A673 (cell line): Measurements from ENCODE around the gene CPEB4. TPM values are rescaled to one million over a fixed set of nuclear protein-coding genes. Genes with fewer than 3 reads are reported as not detected.

Source experiments
- BruUV-seq: library from RNA; stranded (reverse); fragments of 400-500 nt; replicated peaks from 2 replicates; lab custom pipeline; 2021; lab: Mats Ljungman, UMichigan
- CTCF ChIA-PET: fragments of 300-600 bp; sonication (Branson Sonifier 250); formaldehyde crosslinking; loops from one replicate; lab custom pipeline; 2022; ENCODE audit warnings: antibody characterized with exemption; lab: Charles Lee
- POLR2A ChIA-PET: fragments of 300-600 bp; sonication (Branson Sonifier 250); formaldehyde crosslinking; loops from one replicate; lab custom pipeline; 2022; ENCODE audit warnings: antibody characterized with exemption; ENCODE audit not compliant: low non-redundant PET; lab: Charles Lee
- DNase-seq: peaks from one replicate; pipeline ENCODE4 v3.0.0-alpha.2; 2015; ENCODE audit warnings: low spot score
- H3K27ac ChIP-seq: fragments of 200-600 bp; sonication (generic); 2 replicates; pipeline ENCODE4 v1.5.1; 2016; ENCODE audit warnings: mixed run types, low read depth, mild to moderate bottlenecking, mixed read lengths, antibody characterized with exemption, low read length; ENCODE audit not compliant: poor library complexity, severe bottlenecking
- H3K27me3 ChIP-seq: fragments of 200-600 bp; sonication (generic); replicated peaks from 2 replicates; pipeline ENCODE4 v1.6.1; 2017; ENCODE audit warnings: mixed run types, low read depth, mild to moderate bottlenecking, mixed read lengths, antibody characterized with exemption, low read length; ENCODE audit not compliant: insufficient read depth, poor library complexity
- H3K36me3 ChIP-seq: fragments of 200-600 bp; sonication (generic); 2 replicates; pipeline ENCODE4 v1.6.1; 2016; ENCODE audit warnings: mixed run types, mild to moderate bottlenecking, mixed read lengths, antibody characterized with exemption, low read length; ENCODE audit not compliant: insufficient read depth, poor library complexity, severe bottlenecking
- H3K4me1 ChIP-seq: fragments of 200-600 bp; sonication (generic); 2 replicates; pipeline ENCODE4 v1.6.1; 2017; ENCODE audit warnings: mixed run types, mild to moderate bottlenecking, mixed read lengths, antibody characterized with exemption, low read length; ENCODE audit not compliant: insufficient read depth, poor library complexity, severe bottlenecking
- H3K4me3 ChIP-seq: fragments of 200-600 bp; sonication (generic); 2 replicates; pipeline ENCODE4 v1.5.1; 2016; ENCODE audit warnings: low read depth, mixed run types, mild to moderate bottlenecking, mixed read lengths, low read length; ENCODE audit not compliant: poor library complexity, severe bottlenecking
- H3K9me3 ChIP-seq: fragments of 200-600 bp; sonication (generic); 2 replicates; pipeline ENCODE4 v1.6.1; 2016; ENCODE audit warnings: mixed run types, low read depth, mild to moderate bottlenecking, mixed read lengths, antibody characterized with exemption, low read length; ENCODE audit not compliant: poor library complexity, severe bottlenecking
- CTCF ChIP-seq: fragments of 300-800, 200-600 bp; sonication (generic); conservative IDR thresholded peaks from 2 replicates; pipeline ENCODE4 v1.5.1; 2017; ENCODE audit warnings: low read depth, mild to moderate bottlenecking, antibody characterized with exemption, low read length, moderate library complexity, mixed read lengths
- EZH2 ChIP-seq: fragments of 200-600 bp; sonication (generic); IDR thresholded peaks from 2 replicates; pipeline ENCODE4 v1.6.1; 2017; ENCODE audit warnings: borderline replicate concordance, low read depth, mild to moderate bottlenecking, mixed read lengths, antibody characterized with exemption, low read length; ENCODE audit not compliant: poor library complexity, severe bottlenecking
- intact Hi-C: fragments of 100-400 bp; cut with micrococcal nuclease; formaldehyde crosslinking; loops from one replicate; pipeline ENCODE4 v1.10.0; 2022; ENCODE audit not compliant: unreplicated experiment
- total RNA-seq: library from RNA; stranded (reverse); gene quantifications from 2 replicates; pipeline ENCODE4 v1.2.3, GENCODE V29; 2021

The CPEB4 gene
- total RNA-seq, 1 experiment from 2014 or later = 1.6 TPM

- no peak for DNase-seq
- no TSS peak for BruUV-seq
- Histone ChIP-seq H3K27me3 (no peaks in the 10 kb centered on the region), H3K27ac (no peak overlapping the region), H3K4me1 (no peaks in the 10 kb centered on the region), H3K4me3 (no peak overlapping the region), H3K36me3 (no peaks in the 10 kb centered on the region), H3K9me3 (no peaks in the 10 kb centered on the region)
- ChIA-PET POLR2A (interaction anchor here (0.6 kb wide), 1 partner anchor 12 kb away, joined by 3 read pairs; no protein-coding TSS in a partner anchor), CTCF (no interaction called here)
- intact Hi-C loops = no loop called here
- TF ChIP-seq EZH2 = no peak
- no peak for TF ChIP-seq CTCF
These were observed 4.7 kb upstream of the CPEB4 start for GRCh38 chr5:173883347-173883924.

GRCh38 chr5:173884402-173885053, 3.6 kb upstream of the CPEB4 start:
- no peak overlapping the region for H3K4me3 ChIP-seq
- no peaks in the 10 kb centered on the region for H3K36me3 ChIP-seq
- no TSS peak for BruUV-seq
- ChIA-PET POLR2A (no interaction called here), CTCF (no interaction called here)
- peaks cover 9% of the 10 kb centered on the region for H3K27me3 ChIP-seq
- H3K27ac ChIP-seq = no peak overlapping the region
- H3K4me1 ChIP-seq = no peaks in the 10 kb centered on the region
- DNase-seq = no peak
- no peak for TF ChIP-seq EZH2
- no peak for TF ChIP-seq CTCF
- intact Hi-C loops = no loop called here
- no peaks in the 10 kb centered on the region for H3K9me3 ChIP-seq

GRCh38 chr5:173885054-173885443, 3.1 kb upstream of the CPEB4 start:
- no peak for DNase-seq
- no peaks in the 10 kb centered on the region for H3K9me3 ChIP-seq
- CTCF ChIA-PET = no interaction called here
- H3K27ac ChIP-seq = no peak overlapping the region
- H3K36me3 ChIP-seq = no peaks in the 10 kb centered on the region
- intact Hi-C loops = no loop called here
- H3K27me3 ChIP-seq = peaks cover 14% of the 10 kb centered on the region
- no peak for TF ChIP-seq CTCF
- TF ChIP-seq EZH2 = no peak
- no peaks in the 10 kb centered on the region for H3K4me1 ChIP-seq
- BruUV-seq = no TSS peak
- POLR2A ChIA-PET = no interaction called here
- H3K4me3 ChIP-seq = no peak overlapping the region
